Caco-2 (cell line): ENCODE data around the gene EHD1. TPM values are rescaled to one million over a fixed set of nuclear protein-coding genes. Genes with fewer than 3 reads are reported as not detected.

Experiments
- BruUV-seq: library from RNA; stranded (reverse); fragments of 400-500 nt; replicated peaks from 2 replicates; lab custom pipeline; 2021; lab: Mats Ljungman, UMichigan
- CTCF ChIA-PET: fragments of 300-600 bp; sonication (Branson Sonifier 250); formaldehyde crosslinking; loops from one replicate; lab custom pipeline; 2022; ENCODE audit warnings: antibody characterized with exemption; lab: Charles Lee
- POLR2A ChIA-PET: fragments of 300-600 bp; sonication (Branson Sonifier 250); formaldehyde crosslinking; loops from one replicate; lab custom pipeline; 2022; ENCODE audit warnings: antibody characterized with exemption; lab: Charles Lee
- DNase-seq, 2 experiments: peaks; one replicate each; pipeline versions ENCODE4 v3.0.0 to v3.0.0-alpha.2; 2020 to 2022
- H3K27me3 ChIP-seq: replicated peaks from 2 replicates; pipeline ENCODE4 v1.6.0; 2011; ENCODE audit warnings: low read length; ENCODE audit not compliant: control insufficient read depth, insufficient read depth
- H3K36me3 ChIP-seq: 2 replicates; pipeline ENCODE4 v1.5.1; 2011; ENCODE audit warnings: low read length; ENCODE audit not compliant: control insufficient read depth, insufficient read depth
- H3K4me1 ChIP-seq: fragments of 250-450 bp; sonication (Bioruptor Pico); 2 replicates; pipeline ENCODE4 v1.5.1; 2020; ENCODE audit warnings: mild to moderate bottlenecking
- H3K4me3 ChIP-seq: 2 replicates; pipeline ENCODE4 v1.5.1; 2011; ENCODE audit warnings: low read depth, mild to moderate bottlenecking, control low read depth, low read length
- H3K9me3 ChIP-seq: fragments of 250-450 bp; sonication (Bioruptor Pico); 2 replicates; pipeline ENCODE4 v1.5.1; 2020; ENCODE audit warnings: mild to moderate bottlenecking, moderate library complexity
- H3K27ac Mint-ChIP-seq: one replicate; pipeline ENCODE4 v1.8.0; 2022; ENCODE audit warnings: mixed read lengths; ENCODE audit not compliant: unreplicated experiment
- H3K27me3 Mint-ChIP-seq: one replicate; pipeline ENCODE4 v1.8.0; 2022; ENCODE audit warnings: mixed read lengths; ENCODE audit not compliant: insufficient read depth, unreplicated experiment
- H3K36me3 Mint-ChIP-seq: one replicate; pipeline ENCODE4 v1.8.0; 2022; ENCODE audit warnings: mild to moderate bottlenecking, mixed read lengths; ENCODE audit not compliant: insufficient read depth, unreplicated experiment
- H3K4me1 Mint-ChIP-seq: one replicate; pipeline ENCODE4 v1.8.0; 2022; ENCODE audit warnings: low read depth, mixed read lengths; ENCODE audit not compliant: unreplicated experiment
- H3K4me3 Mint-ChIP-seq: one replicate; pipeline ENCODE4 v1.8.0; 2022; ENCODE audit warnings: mild to moderate bottlenecking, moderate library complexity, mixed read lengths; ENCODE audit not compliant: unreplicated experiment
- H3K9me3 Mint-ChIP-seq: one replicate; pipeline ENCODE4 v1.8.0; 2022; ENCODE audit warnings: mixed read lengths; ENCODE audit not compliant: unreplicated experiment
- intact Hi-C: fragments of 100-400 bp; cut with micrococcal nuclease; formaldehyde crosslinking; loops from one replicate; pipeline ENCODE4 v1.10.0; 2022; ENCODE audit not compliant: unreplicated experiment
- total RNA-seq: library from RNA; stranded (reverse); gene quantifications from 2 replicates; pipeline ENCODE4 v1.2.3, GENCODE V29; 2022
- TF ChIP-seq, protein P1 (sequence below), 2 experiments: fragments of 200-600 bp in 1 of 2; IDR thresholded peaks; 1 replicate in 1 of 2; 2 replicates in 1 of 2; pipeline versions ENCODE4 v1.5.1 to v1.8.0; 2011 to 2022; ENCODE audit warnings: antibody characterized with exemption in 1 of 2, control low read depth in 1 of 2, inconsistent platforms in 1 of 2, low read depth in 1 of 2, low read length in 1 of 2, mild to moderate bottlenecking in 1 of 2, moderate library complexity in 1 of 2; ENCODE audit not compliant: insufficient read depth in 1 of 2, severe bottlenecking in 1 of 2, unreplicated experiment in 1 of 2

EHD1 gene
- total RNA-seq, 1 experiment from 2014 or later: 129 TPM

DNA sequence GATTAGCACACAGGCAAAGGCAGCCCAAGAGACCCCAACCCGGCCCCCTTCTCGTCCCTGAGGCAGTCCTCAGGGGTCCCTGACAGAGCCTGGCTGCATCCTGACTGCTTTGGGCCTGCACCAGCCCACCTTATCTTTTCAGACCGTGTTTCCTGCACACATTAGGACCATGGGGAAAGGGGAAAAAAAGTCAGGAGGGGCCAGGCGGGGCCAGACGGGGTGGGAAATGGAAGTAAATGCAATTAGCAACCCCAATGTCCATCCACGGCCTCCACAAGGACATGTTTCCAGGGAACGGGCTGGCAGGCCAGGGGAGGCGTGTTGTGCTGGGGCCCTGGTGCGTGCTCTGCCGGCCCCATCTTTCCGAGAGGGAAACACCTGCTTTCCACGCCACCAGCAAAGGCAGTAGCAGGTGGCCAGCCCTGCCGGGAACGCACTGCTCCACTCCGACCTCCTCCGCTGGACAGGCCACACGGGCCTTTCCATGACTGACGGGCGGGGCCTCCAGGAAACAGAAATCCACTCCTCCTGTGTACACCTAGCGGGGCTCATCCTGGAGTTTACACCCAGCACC lies 7.4 kb downstream of the EHD1 start:
- Histone ChIP-seq H3K4me1 (peaks cover 70% of the 10 kb centered on the region), H3K27me3 (no peaks in the 10 kb centered on the region), H3K4me3 (no peak overlapping the region), H3K9me3 (no peaks in the 10 kb centered on the region), H3K36me3 (peaks cover 9% of the 10 kb centered on the region)
- Mint-ChIP-seq H3K27me3 (no peaks in the 10 kb centered on the region), H3K36me3 (peaks cover 89% of the 10 kb centered on the region), H3K27ac (peak overlapping the region; percentile 90), H3K9me3 (no peaks in the 10 kb centered on the region), H3K4me3 (peak overlapping the region; percentile 62), H3K4me1 (peaks cover 30% of the 10 kb centered on the region)
- ChIA-PET CTCF (interaction anchor here (0.7 to 0.9 kb wide), 2 partner anchors 18 to 23 kb away, joined by 4 read pairs; no protein-coding TSS in a partner anchor), POLR2A (interaction anchor here (1.0 to 1.5 kb wide), 3 partner anchors 18 to 92 kb away, joined by 3 to 5 read pairs (median 5); partner anchors contain the start of gene SF1)
- TF ChIP-seq, protein P1, sequence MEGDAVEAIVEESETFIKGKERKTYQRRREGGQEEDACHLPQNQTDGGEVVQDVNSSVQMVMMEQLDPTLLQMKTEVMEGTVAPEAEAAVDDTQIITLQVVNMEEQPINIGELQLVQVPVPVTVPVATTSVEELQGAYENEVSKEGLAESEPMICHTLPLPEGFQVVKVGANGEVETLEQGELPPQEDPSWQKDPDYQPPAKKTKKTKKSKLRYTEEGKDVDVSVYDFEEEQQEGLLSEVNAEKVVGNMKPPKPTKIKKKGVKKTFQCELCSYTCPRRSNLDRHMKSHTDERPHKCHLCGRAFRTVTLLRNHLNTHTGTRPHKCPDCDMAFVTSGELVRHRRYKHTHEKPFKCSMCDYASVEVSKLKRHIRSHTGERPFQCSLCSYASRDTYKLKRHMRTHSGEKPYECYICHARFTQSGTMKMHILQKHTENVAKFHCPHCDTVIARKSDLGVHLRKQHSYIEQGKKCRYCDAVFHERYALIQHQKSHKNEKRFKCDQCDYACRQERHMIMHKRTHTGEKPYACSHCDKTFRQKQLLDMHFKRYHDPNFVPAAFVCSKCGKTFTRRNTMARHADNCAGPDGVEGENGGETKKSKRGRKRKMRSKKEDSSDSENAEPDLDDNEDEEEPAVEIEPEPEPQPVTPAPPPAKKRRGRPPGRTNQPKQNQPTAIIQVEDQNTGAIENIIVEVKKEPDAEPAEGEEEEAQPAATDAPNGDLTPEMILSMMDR (IDR thresholded peaks at IDR 0.05; ENCODE audit: insufficient read depth in 1 of 2, low read depth in 1 of 2, low read length in 1 of 2, severe bottlenecking in 1 of 2, unreplicated experiment in 1 of 2): no peak
- BruUV-seq: no TSS peak
- peak in 1 of 2 experiments; percentile 34 for DNase-seq
- intact Hi-C loops: loop anchor here (2.0 kb wide), 1 partner anchor 18 kb away; no protein-coding TSS in a partner anchor

DNA sequence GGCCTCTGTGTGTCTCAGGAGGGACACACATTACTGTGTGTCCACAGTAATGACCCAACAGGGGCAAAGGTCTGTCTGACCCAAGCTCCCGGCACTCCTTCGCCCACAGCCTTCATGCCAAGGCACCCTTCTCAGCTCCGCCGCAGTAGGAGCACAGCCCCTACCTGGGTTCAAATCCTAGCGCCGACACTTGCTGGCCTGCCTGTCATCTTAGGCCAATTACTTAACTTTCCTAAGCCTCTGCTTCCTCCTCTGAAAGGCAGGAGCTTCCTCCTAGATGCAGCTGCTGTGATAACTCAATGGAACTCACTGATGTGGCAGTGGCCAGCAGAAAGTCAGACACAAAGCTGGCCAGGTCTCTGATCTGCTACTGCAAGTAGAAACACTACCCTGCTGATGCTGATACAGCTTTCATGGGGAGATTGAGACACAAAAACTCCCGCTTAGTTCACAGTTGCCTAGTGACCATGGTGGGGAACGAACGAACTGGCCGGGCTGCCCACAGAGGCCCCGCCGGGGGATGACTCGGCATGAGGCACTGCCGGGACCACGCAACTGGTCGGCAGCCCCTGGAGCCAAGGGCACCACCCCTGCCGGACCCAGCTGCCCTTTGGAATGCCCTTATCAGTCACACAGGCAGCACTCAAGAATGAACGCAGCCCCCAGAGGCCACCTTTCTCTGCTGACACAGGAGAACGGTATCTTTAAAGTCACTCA lies 8.1 kb downstream of the EHD1 start:
- H3K9me3 Mint-ChIP-seq: no peaks in the 10 kb centered on the region
- Histone ChIP-seq H3K27me3 (no peaks in the 10 kb centered on the region), H3K36me3 (peaks cover 9% of the 10 kb centered on the region), H3K4me3 (no peak overlapping the region), H3K4me1 (peaks cover 66% of the 10 kb centered on the region), H3K9me3 (no peaks in the 10 kb centered on the region)
- DNase-seq: peak; percentile 81 to 84
- H3K4me3 Mint-ChIP-seq: peak overlapping the region; percentile 62
- ChIA-PET CTCF (interaction anchor here (0.7 to 0.9 kb wide), 2 partner anchors 19 to 22 kb away, joined by 4 read pairs; no protein-coding TSS in a partner anchor), POLR2A (interaction anchor here (0.8 to 1.5 kb wide), 4 partner anchors 16 to 92 kb away, joined by 3 to 5 read pairs (median 4); partner anchors contain the start of gene SF1)
- H3K4me1 Mint-ChIP-seq: peaks cover 35% of the 10 kb centered on the region
- peak overlapping the region; percentile 90 for H3K27ac Mint-ChIP-seq
- intact Hi-C loops: loop anchor here (2.0 kb wide), 1 partner anchor 18 kb away; no protein-coding TSS in a partner anchor
- no peaks in the 10 kb centered on the region for H3K27me3 Mint-ChIP-seq
- TF ChIP-seq, protein P1 (IDR thresholded peaks at IDR 0.05; ENCODE audit: insufficient read depth in 1 of 2, low read depth in 1 of 2, low read length in 1 of 2, severe bottlenecking in 1 of 2, unreplicated experiment in 1 of 2): no peak
- BruUV-seq: no TSS peak
- peaks cover 89% of the 10 kb centered on the region for H3K36me3 Mint-ChIP-seq

DNA sequence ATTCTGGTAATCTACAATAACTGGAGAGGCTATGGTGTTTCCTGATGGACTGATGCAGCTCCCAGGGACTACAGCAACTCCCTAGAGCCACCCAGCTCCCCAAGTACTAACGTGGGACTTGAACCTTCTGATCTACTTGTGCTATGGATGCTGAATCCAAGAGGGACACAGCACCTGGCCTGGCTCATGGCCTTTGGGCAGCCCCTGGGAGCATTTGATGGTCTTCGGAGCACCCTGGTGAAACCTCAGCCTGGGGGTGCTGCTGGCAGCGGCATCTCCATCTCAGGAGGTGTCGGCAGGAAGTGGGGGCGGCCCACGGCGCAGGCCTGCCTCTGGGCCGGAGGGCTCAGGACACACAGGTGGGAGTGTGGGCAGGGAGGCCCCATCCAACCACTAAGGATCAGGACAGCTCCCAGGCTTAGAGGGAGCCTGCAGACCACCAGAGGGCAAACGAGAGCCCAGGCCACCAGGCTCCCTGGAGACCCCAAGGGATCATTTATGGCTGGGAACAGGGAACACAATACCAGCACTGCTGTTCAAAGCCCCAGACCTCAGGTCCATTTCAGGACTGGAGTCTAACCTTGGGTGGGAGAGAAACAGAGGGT lies 8.7 kb downstream of the EHD1 start:
- TF ChIP-seq, protein P1 (IDR thresholded peaks at IDR 0.05; ENCODE audit: insufficient read depth in 1 of 2, low read depth in 1 of 2, low read length in 1 of 2, severe bottlenecking in 1 of 2, unreplicated experiment in 1 of 2): no peak
- Histone ChIP-seq H3K27me3 (no peaks in the 10 kb centered on the region), H3K9me3 (no peaks in the 10 kb centered on the region), H3K4me3 (no peak overlapping the region), H3K4me1 (peaks cover 67% of the 10 kb centered on the region), H3K36me3 (peaks cover 9% of the 10 kb centered on the region)
- peak overlapping the region; percentile 90 for H3K27ac Mint-ChIP-seq
- peaks cover 83% of the 10 kb centered on the region for H3K36me3 Mint-ChIP-seq
- H3K9me3 Mint-ChIP-seq: no peaks in the 10 kb centered on the region
- CTCF ChIA-PET: interaction anchor here (0.8 to 1.5 kb wide), 4 partner anchors 19 to 91 kb away, joined by 3 to 6 read pairs (median 4); partner anchors contain the start of gene SF1
- H3K4me3 Mint-ChIP-seq: no peak overlapping the region
- POLR2A ChIA-PET: interaction anchor here (0.5 to 1.5 kb wide), 4 partner anchors 15 to 91 kb away, joined by 3 to 5 read pairs (median 4); partner anchors contain the start of gene SF1
- DNase-seq: no peak
- intact Hi-C loops: loop anchor here (2.0 kb wide), 1 partner anchor 19 kb away; no protein-coding TSS in a partner anchor
- no peaks in the 10 kb centered on the region for H3K27me3 Mint-ChIP-seq
- peaks cover 35% of the 10 kb centered on the region for H3K4me1 Mint-ChIP-seq
- BruUV-seq: no TSS peak
